ENCODE results near the gene PDAP1.
A peak's percentile ranks its signal among the peaks of the same experiment; 100 is the strongest.

The PDAP1 gene

GRCh38 chr7:99404235-99404976 is 4.0 kb downstream of the PDAP1 start:
- Histone ChIP-seq H3K36me3 (ENCODE audit: insufficient read depth, low read length) (peaks cover 42% of the 10 kb centered on the region), H3K9ac (ENCODE audit: low read length) (no peak overlapping the region), H3K27ac (ENCODE audit: low read depth, low read length) (no peak overlapping the region), H3K9me3 (ENCODE audit: low read length) (no peaks in the 10 kb centered on the region), H3K4me3 (ENCODE audit: low read depth in 1 of 2, low read length in 2 of 2) (no peak overlapping the region), H3K4me1 (ENCODE audit: insufficient read depth, low read length) (peaks cover 36% of the 10 kb centered on the region), H3K27me3 (ENCODE audit: control insufficient read depth in 1 of 2, insufficient read depth in 2 of 2, low read length in 2 of 2) (no peaks in the 10 kb centered on the region)

DNA sequence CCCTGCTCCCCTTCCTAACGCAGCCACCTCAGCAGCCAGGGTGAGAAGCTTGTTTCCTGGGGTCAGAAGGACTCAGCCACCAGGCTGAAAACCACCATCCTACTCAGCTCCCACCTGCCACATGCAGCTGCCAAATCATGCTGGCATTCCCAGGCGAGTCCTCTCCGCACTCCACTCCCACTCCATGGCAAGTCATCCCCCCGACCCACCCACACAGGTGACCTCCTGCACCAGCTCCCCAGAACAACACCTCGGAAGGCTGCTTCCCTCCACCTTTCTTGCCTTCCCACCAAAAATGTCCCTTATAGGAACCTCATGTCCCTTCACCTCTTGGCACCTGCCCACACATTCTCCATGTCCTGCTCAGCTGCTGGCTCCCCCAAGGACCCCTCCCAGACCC is 4.6 kb downstream of the PDAP1 start:
- Histone ChIP-seq H3K27ac (ENCODE audit: low read depth, low read length) (no peak overlapping the region), H3K4me3 (ENCODE audit: low read depth in 1 of 2, low read length in 2 of 2) (no peak overlapping the region), H3K4me1 (ENCODE audit: insufficient read depth, low read length) (peaks cover 36% of the 10 kb centered on the region), H3K9ac (ENCODE audit: low read length) (no peak overlapping the region), H3K27me3 (ENCODE audit: control insufficient read depth in 1 of 2, insufficient read depth in 2 of 2, low read length in 2 of 2) (no peaks in the 10 kb centered on the region), H3K9me3 (ENCODE audit: low read length) (no peaks in the 10 kb centered on the region), H3K36me3 (ENCODE audit: insufficient read depth, low read length) (peaks cover 48% of the 10 kb centered on the region)

DNA sequence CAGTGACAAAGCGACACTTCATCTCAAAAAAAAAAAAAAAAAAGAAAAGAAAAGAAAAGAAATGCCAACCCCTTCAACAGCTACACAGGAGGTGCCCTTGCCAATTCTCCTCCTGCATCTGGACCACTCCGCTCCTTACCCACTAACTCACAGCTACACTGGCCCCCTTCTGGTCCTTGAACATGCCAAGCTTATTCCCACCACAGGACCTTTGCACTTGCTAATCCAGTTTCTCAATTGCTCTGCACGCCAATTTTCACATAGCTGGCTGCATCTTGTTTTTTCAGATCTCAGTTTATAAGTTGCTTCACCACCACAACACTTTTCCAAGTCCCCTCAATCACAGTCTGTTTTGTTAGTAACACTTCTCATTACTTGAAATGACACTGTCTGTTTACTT is 5.5 kb downstream of the PDAP1 start:
- Histone ChIP-seq H3K27me3 (ENCODE audit: control insufficient read depth in 1 of 2, insufficient read depth in 2 of 2, low read length in 2 of 2) (no peaks in the 10 kb centered on the region), H3K9me3 (ENCODE audit: low read length) (no peaks in the 10 kb centered on the region), H3K36me3 (ENCODE audit: insufficient read depth, low read length) (peaks cover 57% of the 10 kb centered on the region), H3K9ac (ENCODE audit: low read length) (no peak overlapping the region), H3K4me1 (ENCODE audit: insufficient read depth, low read length) (peaks cover 36% of the 10 kb centered on the region), H3K27ac (ENCODE audit: low read depth, low read length) (no peak overlapping the region), H3K4me3 (ENCODE audit: low read depth in 1 of 2, low read length in 2 of 2) (no peak overlapping the region)

DNA sequence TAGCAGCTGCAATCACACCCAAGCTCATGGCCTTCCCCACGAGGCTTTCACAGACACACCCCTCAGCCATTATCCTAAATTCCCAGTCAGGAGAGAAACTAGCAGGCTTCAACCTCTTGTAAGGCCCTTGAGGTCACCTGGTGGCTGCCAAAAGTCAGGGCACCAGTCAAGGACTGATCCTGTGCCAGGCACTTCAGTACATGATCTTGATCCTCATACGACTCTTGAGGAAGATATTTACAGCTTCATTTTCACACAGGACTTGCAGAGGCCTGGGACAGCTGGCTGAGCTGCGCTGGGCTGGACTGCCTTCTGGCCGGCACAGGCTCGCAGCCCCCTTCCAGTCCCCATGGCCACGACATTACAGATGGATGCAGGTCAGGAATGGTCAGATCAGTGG is 8.8 kb downstream of the PDAP1 start:
- peaks cover 65% of the 10 kb centered on the region for H3K36me3 ChIP-seq (ENCODE audit: insufficient read depth, low read length)
- H3K9me3 ChIP-seq (ENCODE audit: low read length): no peaks in the 10 kb centered on the region
- no peak overlapping the region for H3K27ac ChIP-seq (ENCODE audit: low read depth, low read length)
- no peak overlapping the region for H3K9ac ChIP-seq (ENCODE audit: low read length)
- H3K4me3 ChIP-seq (ENCODE audit: low read depth in 1 of 2, low read length in 2 of 2): no peak overlapping the region
- no peaks in the 10 kb centered on the region for H3K27me3 ChIP-seq (ENCODE audit: control insufficient read depth in 1 of 2, insufficient read depth in 2 of 2, low read length in 2 of 2)
- peaks cover 8% of the 10 kb centered on the region for H3K4me1 ChIP-seq (ENCODE audit: insufficient read depth, low read length)

DNA sequence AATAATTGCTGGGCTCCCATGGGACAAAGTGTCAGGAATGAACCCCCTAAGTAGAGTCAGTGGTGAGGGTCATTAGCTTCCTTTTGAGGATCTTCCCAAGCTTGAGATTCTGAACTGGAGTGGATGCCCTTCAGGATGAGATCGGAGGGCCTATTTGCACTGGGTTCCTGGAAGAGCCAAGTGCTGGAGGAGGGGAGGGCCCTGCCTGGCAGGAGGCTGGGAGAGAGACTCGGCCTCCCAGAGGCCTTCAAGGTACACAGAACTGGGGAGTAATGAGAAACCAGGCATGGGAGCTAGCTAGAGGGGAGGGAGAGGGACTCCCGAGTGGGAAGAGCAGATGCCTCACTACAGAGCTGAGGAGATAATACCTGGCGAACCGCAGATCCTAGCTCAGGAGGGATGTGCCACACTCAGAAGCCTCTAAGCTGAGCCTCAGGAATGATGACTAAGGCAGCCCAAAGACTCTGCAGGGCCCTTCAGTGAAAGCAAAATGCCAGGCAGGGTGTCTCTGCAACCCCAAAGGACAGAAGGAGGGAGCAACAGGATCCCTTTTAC is 9.4 kb downstream of the PDAP1 start:
- H3K27me3 ChIP-seq (ENCODE audit: control insufficient read depth in 1 of 2, insufficient read depth in 2 of 2, low read length in 2 of 2): no peaks in the 10 kb centered on the region

GRCh38 chr7:99397297-99397983 is 11.0 kb downstream of the PDAP1 start:
- no peak overlapping the region for H3K27ac ChIP-seq (ENCODE audit: low read depth, low read length)

More for the DNA sequence above, 9.4 kb downstream of the PDAP1 start:
- Histone ChIP-seq H3K4me3 (ENCODE audit: low read depth in 1 of 2, low read length in 2 of 2) (no peak overlapping the region), H3K4me1 (ENCODE audit: insufficient read depth, low read length) (peaks cover 1% of the 10 kb centered on the region), H3K9ac (ENCODE audit: low read length) (no peak overlapping the region), H3K36me3 (ENCODE audit: insufficient read depth, low read length) (peaks cover 59% of the 10 kb centered on the region), H3K27ac (ENCODE audit: low read depth, low read length) (no peak overlapping the region), H3K9me3 (ENCODE audit: low read length) (no peaks in the 10 kb centered on the region)

GRCh38 chr7:99396418-99397296 is 11.7 kb downstream of the PDAP1 start:
- Histone ChIP-seq H3K4me1 (ENCODE audit: insufficient read depth, low read length) (peaks cover 16% of the 10 kb centered on the region), H3K36me3 (ENCODE audit: insufficient read depth, low read length) (peaks cover 49% of the 10 kb centered on the region), H3K4me3 (ENCODE audit: low read depth in 1 of 2, low read length in 2 of 2) (no peak overlapping the region), H3K27ac (ENCODE audit: low read depth, low read length) (no peak overlapping the region), H3K27me3 (ENCODE audit: control insufficient read depth in 1 of 2, insufficient read depth in 2 of 2, low read length in 2 of 2) (no peaks in the 10 kb centered on the region), H3K9ac (ENCODE audit: low read length) (no peak overlapping the region), H3K9me3 (ENCODE audit: low read length) (no peaks in the 10 kb centered on the region)

More at GRCh38 chr7:99397297-99397983, 11.0 kb downstream of the PDAP1 start:
- peaks cover 49% of the 10 kb centered on the region for H3K36me3 ChIP-seq (ENCODE audit: insufficient read depth, low read length)
- peaks cover 11% of the 10 kb centered on the region for H3K4me1 ChIP-seq (ENCODE audit: insufficient read depth, low read length)
- H3K9me3 ChIP-seq (ENCODE audit: low read length): no peaks in the 10 kb centered on the region
- no peak overlapping the region for H3K9ac ChIP-seq (ENCODE audit: low read length)
- H3K27me3 ChIP-seq (ENCODE audit: control insufficient read depth in 1 of 2, insufficient read depth in 2 of 2, low read length in 2 of 2): no peaks in the 10 kb centered on the region
- no peak overlapping the region for H3K4me3 ChIP-seq (ENCODE audit: low read depth in 1 of 2, low read length in 2 of 2)

GRCh38 chr7:99395616-99396327 is 12.6 kb downstream of the PDAP1 start:
- H3K36me3 ChIP-seq (ENCODE audit: insufficient read depth, low read length): peaks cover 41% of the 10 kb centered on the region
- H3K27ac ChIP-seq (ENCODE audit: low read depth, low read length): no peak overlapping the region
- peaks cover 16% of the 10 kb centered on the region for H3K4me1 ChIP-seq (ENCODE audit: insufficient read depth, low read length)
- no peak overlapping the region for H3K4me3 ChIP-seq (ENCODE audit: low read depth in 1 of 2, low read length in 2 of 2)
- H3K27me3 ChIP-seq (ENCODE audit: control insufficient read depth in 1 of 2, insufficient read depth in 2 of 2, low read length in 2 of 2): no peaks in the 10 kb centered on the region
- no peak overlapping the region for H3K9ac ChIP-seq (ENCODE audit: low read length)
- H3K9me3 ChIP-seq (ENCODE audit: low read length): no peaks in the 10 kb centered on the region

DNA sequence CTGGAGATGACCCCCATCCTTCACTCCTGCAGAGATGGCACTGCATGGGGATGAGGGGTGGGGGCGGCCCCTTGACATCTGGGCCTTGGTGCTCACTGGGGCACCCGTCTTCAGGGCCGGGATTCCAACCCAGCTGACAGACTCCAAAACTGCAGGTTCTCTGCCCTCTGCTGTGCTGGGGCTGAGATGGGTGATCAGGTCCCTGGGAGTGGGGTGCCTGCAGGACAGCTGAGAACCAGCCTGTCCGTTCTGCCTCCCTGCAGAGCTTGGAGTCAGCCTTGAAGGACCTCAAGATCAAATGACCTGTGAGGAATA is 14.3 kb downstream of the PDAP1 start:
- no peak overlapping the region for H3K27ac ChIP-seq (ENCODE audit: low read depth, low read length)
- peaks cover 29% of the 10 kb centered on the region for H3K36me3 ChIP-seq (ENCODE audit: insufficient read depth, low read length)
- H3K27me3 ChIP-seq (ENCODE audit: control insufficient read depth in 1 of 2, insufficient read depth in 2 of 2, low read length in 2 of 2): no peaks in the 10 kb centered on the region
- H3K4me3 ChIP-seq (ENCODE audit: low read depth in 1 of 2, low read length in 2 of 2): no peak overlapping the region
- H3K4me1 ChIP-seq (ENCODE audit: insufficient read depth, low read length): peaks cover 16% of the 10 kb centered on the region
- H3K9me3 ChIP-seq (ENCODE audit: low read length): no peaks in the 10 kb centered on the region
- no peak overlapping the region for H3K9ac ChIP-seq (ENCODE audit: low read length)

GRCh38 chr7:99393355-99394187 is 14.8 kb downstream of the PDAP1 start:
- H3K36me3 ChIP-seq (ENCODE audit: insufficient read depth, low read length): peaks cover 24% of the 10 kb centered on the region
- peak overlapping the region; percentile 20 for H3K9ac ChIP-seq (ENCODE audit: low read length)
- peak overlapping the region; percentile 50 to 74 for H3K4me3 ChIP-seq (ENCODE audit: low read depth in 1 of 2, low read length in 2 of 2)
- H3K9me3 ChIP-seq (ENCODE audit: low read length): no peaks in the 10 kb centered on the region
- H3K27me3 ChIP-seq (ENCODE audit: control insufficient read depth in 1 of 2, insufficient read depth in 2 of 2, low read length in 2 of 2): no peaks in the 10 kb centered on the region
- peak overlapping the region; percentile 56 for H3K27ac ChIP-seq (ENCODE audit: low read depth, low read length)
- H3K4me1 ChIP-seq (ENCODE audit: insufficient read depth, low read length): peaks cover 16% of the 10 kb centered on the region

All from muscle layer of colon (tissue), 2 donors.